Stimulated activated CD4-positive, alpha-beta T cell treated with anti-CD3 and anti-CD28 coated beads, Interleukin-15, amount 100 ng/mL, for 48 hours (primary cell): ENCODE results near the gene TMTC2.

Experiments
- DNase-seq, 2 donors: peaks; one replicate each; pipeline ENCODE4 v3.0.0-alpha.2; 2020; ENCODE audit warnings: low read depth in 2 of 2

The TMTC2 gene

GRCh38 chr12:82953397-82953796, 266.7 kb downstream of the TMTC2 start:
- no peak for DNase-seq

- DNase-seq = no peak
Measured at GRCh38 chr12:82954064-82954463, 267.4 kb downstream of the TMTC2 start.

GRCh38 chr12:82954572-82954971, 267.9 kb downstream of the TMTC2 start:
- DNase-seq = no peak

GRCh38 chr12:82955043-82955442, 268.3 kb downstream of the TMTC2 start:
- DNase-seq = no peak

GRCh38 chr12:82958966-82959365, 272.3 kb downstream of the TMTC2 start:
- no peak for DNase-seq

GRCh38 chr12:82959821-82960220, 273.1 kb downstream of the TMTC2 start:
- DNase-seq = no peak

GRCh38 chr12:82961835-82962234, 275.1 kb downstream of the TMTC2 start:
- no peak for DNase-seq

- DNase-seq = no peak
Measured at GRCh38 chr12:82963956-82964355, 277.2 kb downstream of the TMTC2 start.

GRCh38 chr12:82964446-82964845, 277.7 kb downstream of the TMTC2 start:
- DNase-seq = no peak

- DNase-seq = no peak
Measured at GRCh38 chr12:82966001-82966559, 279.4 kb downstream of the TMTC2 start.

GRCh38 chr12:82968631-82969367, 282.1 kb downstream of the TMTC2 start:
- no peak for DNase-seq

GRCh38 chr12:82970614-82971013, 283.9 kb downstream of the TMTC2 start:
- no peak for DNase-seq

GRCh38 chr12:82971584-82971983, 284.9 kb downstream of the TMTC2 start:
- DNase-seq = no peak

GRCh38 chr12:82972624-82973023, 285.9 kb downstream of the TMTC2 start:
- no peak for DNase-seq

GRCh38 chr12:82973592-82973991, 286.9 kb downstream of the TMTC2 start:
- no peak for DNase-seq

- DNase-seq = no peak
Measured at GRCh38 chr12:82981150-82981549, 294.4 kb downstream of the TMTC2 start.

- DNase-seq = no peak
Measured at GRCh38 chr12:82994117-82994516, 307.4 kb downstream of the TMTC2 start.

- no peak for DNase-seq
Measured at GRCh38 chr12:82996168-82996812, 309.6 kb downstream of the TMTC2 start.

GRCh38 chr12:82998509-82998908, 311.8 kb downstream of the TMTC2 start:
- no peak for DNase-seq

GRCh38 chr12:83003026-83003425, 316.3 kb downstream of the TMTC2 start:
- DNase-seq = no peak

GRCh38 chr12:83005534-83006197, 319.0 kb downstream of the TMTC2 start:
- no peak for DNase-seq

- DNase-seq = no peak
Measured at GRCh38 chr12:83008703-83009102, 322.0 kb downstream of the TMTC2 start.
